OCI-LY7 (cell line): ENCODE measurements around the gene CMTM6.

ENCODE experiments used
- EZH2phosphoT487 ChIP-seq: fragments of 200-600 bp; sonication (generic); IDR thresholded peaks from 2 replicates; pipeline ENCODE4 v1.6.1; 2018; ENCODE audit warnings: low read depth, borderline replicate concordance, mild to moderate bottlenecking, mixed run types, antibody characterized with exemption, low read length, moderate library complexity, mixed read lengths
- TF ChIP-seq, protein P1 (sequence below): fragments of 200-600 bp; sonication (generic); conservative IDR thresholded peaks from 2 replicates; pipeline ENCODE4 v1.5.1; 2014; ENCODE audit warnings: mild to moderate bottlenecking, antibody characterized with exemption, low read length, moderate library complexity, mixed read lengths

DNA sequence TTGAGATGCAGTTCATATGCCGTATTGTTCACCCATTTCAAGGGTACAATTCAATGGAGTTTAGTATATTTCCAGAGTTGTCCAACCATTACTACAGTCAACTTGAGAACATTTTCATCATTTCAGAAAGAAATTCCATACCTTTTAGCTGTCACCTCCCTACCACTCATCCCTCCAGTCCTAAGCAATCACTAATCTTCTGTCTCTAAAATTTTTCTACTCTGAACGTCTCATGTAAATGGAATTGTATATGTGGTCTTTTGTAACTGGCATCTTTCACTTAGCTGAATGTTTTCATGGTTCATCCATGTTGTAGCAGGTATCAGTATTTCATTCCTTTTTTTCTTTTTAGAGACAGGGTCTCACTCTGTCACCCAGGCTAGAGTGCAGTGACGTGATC is 59.9 kb downstream of the CMTM6 start:
- TF ChIP-seq, protein P1, sequence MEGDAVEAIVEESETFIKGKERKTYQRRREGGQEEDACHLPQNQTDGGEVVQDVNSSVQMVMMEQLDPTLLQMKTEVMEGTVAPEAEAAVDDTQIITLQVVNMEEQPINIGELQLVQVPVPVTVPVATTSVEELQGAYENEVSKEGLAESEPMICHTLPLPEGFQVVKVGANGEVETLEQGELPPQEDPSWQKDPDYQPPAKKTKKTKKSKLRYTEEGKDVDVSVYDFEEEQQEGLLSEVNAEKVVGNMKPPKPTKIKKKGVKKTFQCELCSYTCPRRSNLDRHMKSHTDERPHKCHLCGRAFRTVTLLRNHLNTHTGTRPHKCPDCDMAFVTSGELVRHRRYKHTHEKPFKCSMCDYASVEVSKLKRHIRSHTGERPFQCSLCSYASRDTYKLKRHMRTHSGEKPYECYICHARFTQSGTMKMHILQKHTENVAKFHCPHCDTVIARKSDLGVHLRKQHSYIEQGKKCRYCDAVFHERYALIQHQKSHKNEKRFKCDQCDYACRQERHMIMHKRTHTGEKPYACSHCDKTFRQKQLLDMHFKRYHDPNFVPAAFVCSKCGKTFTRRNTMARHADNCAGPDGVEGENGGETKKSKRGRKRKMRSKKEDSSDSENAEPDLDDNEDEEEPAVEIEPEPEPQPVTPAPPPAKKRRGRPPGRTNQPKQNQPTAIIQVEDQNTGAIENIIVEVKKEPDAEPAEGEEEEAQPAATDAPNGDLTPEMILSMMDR, result no peak
- TF ChIP-seq EZH2phosphoT487, result no peak
